Hippocampal formation (tissue), 2 donors: Measurements from ENCODE around the gene OSGIN1.
A peak's percentile ranks its signal among the peaks of the same experiment; 100 is the strongest.

Source experiments
- DNase-seq, 2 donors: peaks; one replicate each; lab custom pipeline; 2025; lab: John Stamatoyannopoulos, UW

Gene OSGIN1

DNA sequence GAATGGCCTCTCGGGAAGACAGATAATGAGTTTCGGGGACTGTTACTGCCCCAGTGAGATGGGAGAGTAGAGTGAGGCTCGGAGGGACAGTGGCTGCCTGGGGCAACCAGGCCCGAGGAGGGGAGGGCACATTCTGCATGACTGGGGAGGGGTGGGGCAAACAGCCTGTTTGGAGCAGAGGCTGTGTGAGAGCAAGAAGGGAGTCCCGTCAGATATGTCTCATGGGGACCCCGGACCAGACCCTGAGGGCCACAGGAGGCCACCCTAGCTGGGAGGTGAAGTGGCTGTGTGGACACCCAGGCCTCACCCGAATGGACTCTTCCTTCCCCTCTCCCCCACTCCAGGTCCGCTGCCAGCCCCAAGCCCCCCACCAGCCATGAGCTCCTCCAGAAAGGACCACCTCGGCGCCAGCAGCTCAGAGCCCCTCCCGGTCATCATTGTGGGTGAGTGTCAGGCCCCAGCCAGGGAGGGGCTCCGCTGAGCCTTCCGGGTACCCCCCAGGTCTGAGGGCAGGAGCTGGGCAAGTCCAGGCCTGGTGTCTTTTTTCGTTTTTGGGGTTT is 4.3 kb downstream of the OSGIN1 start:
- DNase-seq: no peak

DNA sequence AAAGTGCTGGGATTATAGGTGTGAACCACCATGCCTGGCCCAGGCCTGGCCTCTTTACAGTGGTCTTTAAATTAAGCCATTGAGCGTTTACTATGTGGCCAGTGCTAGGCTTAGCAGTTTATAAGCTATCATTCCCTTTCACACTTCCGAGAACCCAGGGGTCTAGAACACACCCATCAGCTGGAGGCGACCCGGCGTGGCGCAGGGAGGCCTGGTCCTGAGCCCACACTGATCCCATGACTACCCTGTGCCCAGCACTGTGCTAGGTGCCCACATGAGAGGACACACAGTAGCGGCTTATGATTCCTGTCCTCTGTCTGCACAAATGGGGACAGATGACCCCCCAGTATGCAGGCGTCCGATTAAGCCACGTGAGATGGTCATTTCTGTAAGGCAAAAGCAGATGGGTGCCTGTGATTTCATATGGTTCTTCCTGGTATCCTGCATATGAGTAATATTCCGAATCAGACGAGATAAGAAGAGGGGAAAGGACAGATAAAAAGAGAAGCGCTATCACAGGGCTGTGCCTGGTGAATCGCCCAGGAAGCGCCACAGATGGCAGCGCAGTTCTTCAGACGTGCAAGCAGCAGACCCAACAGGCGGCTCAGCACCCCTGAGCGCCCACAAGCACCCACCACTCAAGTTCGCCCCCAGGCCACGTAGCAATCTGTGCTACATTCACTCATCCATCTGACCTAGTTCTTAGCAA is 5.3 kb downstream of the OSGIN1 start:
- no peak for DNase-seq

DNA sequence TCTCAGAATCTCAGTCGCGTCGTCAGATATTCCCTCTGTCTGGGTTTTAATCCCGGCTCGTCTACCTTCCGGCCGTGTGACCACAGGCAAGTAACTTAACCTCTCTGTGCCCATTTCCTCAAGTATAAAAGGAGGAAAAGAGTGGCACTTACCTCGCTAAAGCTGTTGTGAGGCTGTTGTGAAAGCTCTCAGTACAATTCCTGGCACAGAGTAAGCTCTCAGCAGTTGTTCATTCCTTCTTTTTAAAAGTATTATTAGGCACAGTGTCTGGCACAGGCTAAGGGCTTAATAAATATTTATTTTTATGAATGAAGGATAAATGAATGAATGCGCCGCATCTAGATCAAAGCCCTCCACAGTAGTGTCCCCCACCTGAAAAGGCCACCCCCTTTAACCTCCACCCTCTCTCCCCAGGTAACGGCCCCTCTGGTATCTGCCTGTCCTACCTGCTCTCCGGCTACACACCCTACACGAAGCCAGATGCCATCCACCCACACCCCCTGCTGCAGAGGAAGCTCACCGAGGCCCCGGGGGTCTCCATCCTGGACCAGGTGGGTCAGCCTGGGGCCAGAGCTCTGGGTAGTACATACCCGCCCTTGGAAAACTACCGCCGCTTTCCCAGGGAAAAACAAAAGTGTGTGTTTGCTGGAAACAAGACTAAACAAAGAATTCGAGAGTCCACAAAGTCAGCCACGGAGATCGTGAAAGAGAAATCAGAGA is 6.0 kb downstream of the OSGIN1 start:
- no peak for DNase-seq

DNA sequence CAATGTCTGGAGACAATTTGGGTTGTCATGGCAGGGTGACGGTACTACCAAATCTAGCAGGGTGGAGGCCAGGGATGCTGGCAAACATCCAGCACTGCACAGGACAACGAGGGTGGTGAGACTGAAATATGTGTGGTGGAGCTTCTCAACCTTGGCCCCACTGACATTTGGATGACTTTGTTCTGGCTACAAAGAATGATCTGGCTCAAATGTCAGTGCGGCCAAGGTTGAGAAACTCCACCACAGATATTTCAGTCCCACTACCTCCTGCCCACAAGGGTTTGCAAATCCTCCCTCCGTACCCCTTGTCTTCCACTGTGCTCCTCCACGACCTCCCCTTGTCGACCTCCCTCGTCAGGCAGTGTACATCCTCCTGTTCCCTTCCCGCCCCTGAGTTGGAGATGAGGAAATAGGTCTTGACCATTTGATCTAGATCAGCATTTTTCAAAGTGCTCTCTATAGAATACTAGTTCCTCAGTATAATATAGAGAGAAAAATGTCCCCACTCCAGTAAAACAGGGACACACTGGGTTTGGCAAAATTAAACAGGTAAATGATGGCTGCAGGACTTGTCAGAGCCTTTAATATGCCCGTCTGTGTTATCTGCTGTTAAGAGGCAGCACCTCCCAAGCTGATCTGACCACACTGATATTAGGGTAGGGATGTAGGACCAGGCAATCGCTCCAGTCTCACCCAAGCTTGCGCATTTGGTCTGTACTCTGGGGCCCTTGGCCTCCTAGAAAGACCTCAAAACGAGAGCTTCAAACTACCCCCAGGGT is 6.8 kb downstream of the OSGIN1 start:
- no peak for DNase-seq

DNA sequence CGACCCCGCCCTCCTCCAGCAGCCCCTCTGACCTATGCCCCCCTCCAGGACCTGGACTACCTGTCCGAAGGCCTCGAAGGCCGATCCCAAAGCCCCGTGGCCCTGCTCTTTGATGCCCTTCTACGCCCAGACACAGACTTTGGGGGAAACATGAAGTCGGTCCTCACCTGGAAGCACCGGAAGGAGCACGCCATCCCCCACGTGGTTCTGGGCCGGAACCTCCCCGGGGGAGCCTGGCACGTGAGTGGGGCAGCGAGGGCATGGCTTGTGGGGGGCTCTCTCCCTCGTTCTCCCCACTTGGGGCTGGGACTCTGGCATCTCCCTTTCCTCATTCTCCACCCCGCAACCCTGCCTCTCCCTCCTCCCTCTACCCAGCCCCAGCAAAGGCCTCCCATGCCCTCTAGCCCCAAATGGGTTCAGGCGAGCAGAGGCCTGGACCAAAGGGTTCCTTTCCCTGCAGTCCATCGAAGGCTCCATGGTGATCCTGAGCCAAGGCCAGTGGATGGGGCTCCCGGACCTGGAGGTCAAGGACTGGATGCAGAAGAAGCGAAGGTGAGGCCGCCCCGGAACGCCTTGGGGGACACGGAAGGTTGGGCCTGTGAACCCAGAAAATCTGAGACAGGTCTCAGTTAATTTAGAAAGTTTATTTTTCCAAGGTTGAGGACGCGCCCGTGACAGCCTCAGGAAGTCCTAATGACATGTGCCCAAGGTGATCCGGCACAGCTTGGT is 7.6 kb downstream of the OSGIN1 start:
- no peak for DNase-seq

DNA sequence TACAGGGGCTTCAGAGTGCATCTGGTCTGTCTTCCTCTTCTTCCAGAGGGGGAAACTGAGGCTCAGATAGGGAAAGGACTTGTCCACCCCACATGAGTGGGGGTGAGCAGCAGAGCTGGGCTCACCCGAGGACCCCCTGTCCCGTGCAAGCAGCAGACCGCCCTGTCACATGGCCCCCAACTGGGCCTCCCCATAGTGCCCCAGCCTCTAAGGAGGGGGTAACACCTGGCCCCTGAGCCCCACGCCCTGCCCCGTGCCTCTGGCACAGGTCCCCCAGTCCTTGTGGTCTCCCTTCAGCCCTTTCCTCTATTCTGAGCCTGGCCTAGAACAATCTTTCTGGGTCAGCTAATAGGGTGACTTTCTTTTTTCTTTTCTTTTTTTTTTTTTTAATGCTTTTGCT is 8.6 kb downstream of the OSGIN1 start:
- DNase-seq: no peak

DNA sequence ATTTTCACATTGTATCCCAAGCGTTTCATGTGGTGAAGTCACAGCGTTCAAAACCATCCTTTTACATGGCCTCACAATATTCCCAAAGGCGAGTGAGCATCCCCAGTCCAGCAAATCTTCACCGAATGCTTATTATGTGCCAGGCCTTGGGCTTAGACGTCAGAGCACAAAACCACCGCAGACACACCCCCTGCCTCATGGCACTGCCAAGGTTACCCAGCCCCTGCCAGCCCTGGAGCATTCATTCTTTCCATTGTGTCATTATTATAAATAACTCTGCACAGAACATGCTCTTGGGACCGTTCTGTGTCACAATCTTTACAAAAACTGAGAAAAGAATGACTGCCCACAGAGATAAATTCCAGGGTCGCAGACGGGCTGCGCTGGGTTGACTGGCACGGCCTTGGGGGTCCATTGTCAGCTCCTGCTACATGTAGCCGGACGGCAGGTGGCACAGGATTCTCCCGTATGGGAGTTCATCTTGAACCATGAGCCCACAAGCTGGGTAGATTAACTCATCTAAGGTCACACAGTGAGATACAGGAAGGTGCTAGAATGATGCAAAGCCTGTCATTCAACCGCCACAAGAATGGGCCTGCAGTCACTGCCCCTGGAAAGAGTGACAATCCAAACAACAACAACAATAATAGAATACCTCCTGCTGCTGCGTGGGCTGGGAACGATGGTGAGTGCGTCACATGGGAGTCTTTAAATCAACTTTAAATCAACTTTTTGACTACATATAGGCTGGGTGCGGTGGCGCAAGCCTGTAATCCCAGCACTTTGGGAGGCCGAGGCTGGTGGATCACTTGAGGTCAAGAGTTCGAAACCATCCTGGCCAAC is 10.5 kb downstream of the OSGIN1 start:
- no peak for DNase-seq

DNA sequence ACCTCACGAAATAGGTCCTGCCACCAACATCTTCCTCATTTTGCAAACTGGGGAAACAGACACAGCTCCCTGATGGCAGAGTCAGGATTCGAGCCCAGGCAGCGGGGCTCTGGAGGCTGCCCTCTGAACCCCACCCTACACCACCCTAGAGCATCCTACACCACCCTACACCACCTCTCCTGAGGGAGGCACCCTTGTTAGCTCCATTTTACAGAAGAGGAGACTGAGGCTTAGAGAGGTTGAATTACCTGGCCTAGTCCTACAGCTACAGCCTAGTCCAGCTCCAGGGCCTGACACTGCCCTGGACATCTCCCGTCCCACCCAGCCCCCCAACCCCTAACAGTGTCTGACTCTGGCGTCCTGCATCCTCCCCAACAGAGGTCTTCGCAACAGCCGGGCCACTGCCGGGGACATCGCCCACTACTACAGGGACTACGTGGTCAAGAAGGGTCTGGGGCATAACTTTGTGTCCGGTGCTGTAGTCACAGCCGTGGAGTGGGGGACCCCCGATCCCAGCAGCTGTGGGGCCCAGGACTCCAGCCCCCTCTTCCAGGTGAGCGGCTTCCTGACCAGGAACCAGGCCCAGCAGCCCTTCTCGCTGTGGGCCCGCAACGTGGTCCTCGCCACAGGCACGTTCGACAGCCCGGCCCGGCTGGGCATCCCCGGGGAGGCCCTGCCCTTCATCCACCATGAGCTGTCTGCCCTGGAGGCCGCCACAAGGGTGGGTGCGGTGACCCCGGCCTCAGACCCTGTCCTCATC is 11.8 kb downstream of the OSGIN1 start:
- no peak for DNase-seq

DNA sequence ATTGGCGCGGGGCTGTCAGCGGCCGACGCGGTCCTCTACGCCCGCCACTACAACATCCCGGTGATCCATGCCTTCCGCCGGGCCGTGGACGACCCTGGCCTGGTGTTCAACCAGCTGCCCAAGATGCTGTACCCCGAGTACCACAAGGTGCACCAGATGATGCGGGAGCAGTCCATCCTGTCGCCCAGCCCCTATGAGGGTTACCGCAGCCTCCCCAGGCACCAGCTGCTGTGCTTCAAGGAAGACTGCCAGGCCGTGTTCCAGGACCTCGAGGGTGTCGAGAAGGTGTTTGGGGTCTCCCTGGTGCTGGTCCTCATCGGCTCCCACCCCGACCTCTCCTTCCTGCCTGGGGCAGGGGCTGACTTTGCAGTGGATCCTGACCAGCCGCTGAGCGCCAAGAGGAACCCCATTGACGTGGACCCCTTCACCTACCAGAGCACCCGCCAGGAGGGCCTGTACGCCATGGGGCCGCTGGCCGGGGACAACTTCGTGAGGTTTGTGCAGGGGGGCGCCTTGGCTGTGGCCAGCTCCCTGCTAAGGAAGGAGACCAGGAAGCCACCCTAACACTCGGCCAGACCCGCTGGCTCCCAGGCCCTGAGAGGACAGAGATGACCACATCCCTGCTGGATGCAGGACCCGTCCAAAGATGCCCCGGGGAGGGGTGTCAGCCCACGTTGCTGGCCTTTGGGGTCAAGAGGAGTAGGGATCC is 12.6 kb downstream of the OSGIN1 start:
- DNase-seq: no peak

DNA sequence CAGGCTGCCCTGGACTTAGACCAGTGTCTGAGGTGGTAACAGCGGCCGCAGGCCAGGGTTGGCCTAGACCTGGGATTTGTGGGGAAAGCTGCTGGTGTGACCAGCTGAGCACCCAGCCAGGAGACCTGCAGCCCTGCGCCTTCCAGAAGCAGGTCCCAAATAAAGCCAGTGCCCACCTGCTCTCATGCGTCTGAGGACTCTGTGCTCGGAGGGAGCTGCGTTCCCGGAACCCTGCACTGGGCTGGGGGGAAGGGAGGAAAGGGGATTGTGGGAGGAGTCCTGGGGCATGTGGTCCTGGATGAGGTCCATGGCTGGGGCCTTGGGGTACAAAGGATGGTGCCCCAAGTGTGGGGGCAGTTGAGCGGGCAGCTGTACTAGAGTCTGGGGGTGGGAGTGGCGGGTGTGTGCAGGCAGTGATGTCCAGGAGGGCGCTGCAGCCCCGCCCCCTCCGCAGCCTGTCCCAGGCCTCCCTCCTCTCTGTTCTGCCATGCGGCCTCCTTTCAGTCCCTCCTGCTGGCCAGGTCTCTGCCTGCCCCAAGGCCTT is 13.2 kb downstream of the OSGIN1 start:
- DNase-seq: no peak

DNA sequence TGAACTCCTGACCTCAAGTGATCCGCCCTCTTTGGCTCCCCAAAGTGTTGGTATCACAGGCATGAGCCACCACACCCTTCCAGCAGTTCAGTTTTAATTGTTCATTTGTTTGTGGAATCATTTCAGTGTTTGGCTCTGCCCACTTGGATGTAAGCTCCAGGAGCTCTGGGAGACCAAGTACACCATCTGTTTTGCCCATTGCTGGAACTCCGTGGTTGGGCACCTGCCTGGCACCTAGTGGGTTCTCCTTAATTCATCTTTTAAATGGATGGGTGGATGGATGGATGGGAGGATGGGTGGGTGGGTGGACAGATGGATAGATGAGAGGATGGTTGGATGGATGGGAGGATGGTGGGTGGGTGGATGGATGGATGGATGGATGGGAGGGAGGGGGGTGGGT is 14.1 kb downstream of the OSGIN1 start:
- no peak for DNase-seq

DNA sequence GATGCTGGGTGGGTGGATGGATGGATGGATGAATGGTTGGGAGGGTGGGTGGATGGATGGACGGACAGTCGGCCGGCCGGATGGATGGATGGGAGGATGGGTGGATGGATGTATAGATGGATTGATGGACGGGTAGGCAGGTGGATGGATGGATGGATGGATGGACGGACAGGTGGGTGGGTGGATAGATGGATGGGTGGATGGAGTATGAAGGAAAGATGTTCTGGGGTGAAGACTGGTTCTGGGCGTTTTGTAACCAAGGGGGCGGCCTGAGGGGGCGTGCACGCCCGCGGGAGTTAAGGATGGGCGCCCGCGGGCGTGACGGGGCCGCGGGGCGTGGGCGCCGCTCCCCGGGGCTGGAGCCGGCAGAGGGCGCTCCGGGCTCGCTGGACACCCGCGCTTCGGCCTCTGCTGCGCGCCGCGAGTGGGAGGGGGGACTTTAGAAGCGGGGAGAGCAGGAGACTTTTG is 14.8 kb downstream of the OSGIN1 start, which contains the start of gene NECAB2:
Gene NECAB2 (plus strand): TSS at position 407 of the 468 bp plus-strand sequence. CDS start 405 bp downstream, outside the sequence.
- DNase-seq: peak in 1 of 2 donors; percentile 29

DNA sequence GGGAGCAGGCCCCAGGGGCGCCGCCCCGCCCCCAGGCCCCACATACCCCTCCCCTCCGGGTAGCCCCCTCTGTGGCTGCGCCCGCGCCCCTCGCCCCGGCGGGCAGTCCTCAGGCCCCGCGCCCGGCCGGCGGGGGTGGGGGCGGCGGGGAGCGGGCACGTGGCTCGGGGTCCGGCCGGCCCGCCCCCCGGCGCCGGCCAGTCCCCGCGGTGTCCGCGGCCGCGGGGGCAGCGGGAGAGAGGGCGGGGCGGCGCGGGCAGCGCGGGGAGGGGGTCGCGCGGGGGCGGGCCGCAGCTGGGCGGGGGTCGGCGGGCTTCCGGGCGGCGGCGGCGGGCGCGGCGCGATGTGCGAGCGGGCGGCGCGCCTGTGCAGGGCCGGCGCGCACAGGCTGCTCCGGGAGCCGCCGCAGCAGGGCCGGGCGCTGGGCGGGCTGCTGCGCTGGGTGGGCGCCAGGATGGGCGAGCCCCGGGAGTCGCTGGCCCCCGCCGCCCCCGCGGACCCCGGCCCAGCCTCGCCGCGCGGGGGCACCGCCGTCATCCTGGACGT is 15.3 kb downstream of the OSGIN1 start:
- no peak for DNase-seq

DNA sequence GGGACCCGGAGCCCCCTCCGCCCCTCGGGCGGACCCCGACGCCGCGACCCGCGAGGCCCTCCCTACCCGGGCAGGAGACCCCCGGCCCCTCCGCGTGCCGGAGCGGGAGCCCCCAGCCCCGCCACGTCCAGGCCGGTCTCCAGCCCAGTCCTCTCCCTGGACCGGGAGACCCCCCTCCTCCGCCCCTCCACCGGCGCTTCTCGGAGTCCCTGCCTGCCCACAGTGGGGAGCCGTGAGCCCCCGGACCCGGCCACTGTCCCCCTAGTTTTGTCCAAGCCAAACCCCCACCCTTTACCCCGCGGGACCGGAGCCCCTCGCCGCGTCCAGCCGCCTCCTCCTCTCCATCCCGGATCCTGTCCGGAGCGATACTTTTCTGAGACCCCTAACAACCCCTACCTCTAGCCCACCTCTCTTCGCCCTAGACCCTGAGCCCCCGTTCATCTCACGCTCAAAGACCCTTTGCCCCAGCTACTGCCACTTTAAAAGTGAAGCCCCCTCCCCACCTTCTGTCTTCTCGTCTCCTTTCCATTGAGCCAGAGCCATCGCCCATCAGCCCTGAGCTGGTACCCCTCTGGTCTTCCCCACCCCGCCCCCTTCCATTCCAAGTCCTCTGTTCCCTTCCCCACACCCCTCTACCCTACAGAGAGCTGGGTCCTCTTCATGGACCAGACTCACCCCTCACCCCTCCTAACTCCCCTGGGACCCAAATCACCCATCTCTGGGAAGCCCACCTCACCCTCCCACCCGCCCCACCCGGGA is 16.0 kb downstream of the OSGIN1 start:
- DNase-seq: no peak

DNA sequence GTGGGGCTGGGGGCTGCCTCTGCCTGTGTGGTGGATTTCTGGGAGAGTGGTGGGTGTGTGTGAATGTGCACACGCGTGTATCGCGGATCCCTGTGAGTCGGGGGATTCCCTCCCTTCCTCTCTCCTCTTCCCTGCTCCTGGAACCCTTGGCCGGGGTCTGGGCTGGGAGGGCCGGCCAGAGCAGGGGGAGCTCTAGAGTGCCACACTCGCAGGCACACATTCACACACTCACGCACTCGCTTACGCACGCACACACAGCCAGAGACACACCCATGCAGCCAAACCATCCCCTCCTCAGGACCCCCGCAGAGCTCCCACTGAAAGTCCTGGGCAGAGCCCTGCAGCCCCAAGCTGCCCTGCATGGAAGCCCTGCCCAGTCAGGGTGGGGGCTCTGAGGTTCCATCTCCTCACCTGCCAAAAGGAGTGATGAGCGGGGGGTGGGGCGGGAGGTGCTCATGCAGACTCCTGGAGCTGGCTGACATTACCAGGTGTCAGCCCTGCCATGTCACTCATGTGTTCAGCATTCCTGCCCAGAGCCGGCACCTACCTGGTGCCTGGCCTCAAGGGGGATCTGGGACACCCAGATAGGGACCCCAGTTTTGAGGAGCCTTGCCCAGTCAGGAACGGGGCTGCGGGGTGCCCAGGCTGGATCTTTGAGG is 16.9 kb downstream of the OSGIN1 start:
- DNase-seq: no peak

DNA sequence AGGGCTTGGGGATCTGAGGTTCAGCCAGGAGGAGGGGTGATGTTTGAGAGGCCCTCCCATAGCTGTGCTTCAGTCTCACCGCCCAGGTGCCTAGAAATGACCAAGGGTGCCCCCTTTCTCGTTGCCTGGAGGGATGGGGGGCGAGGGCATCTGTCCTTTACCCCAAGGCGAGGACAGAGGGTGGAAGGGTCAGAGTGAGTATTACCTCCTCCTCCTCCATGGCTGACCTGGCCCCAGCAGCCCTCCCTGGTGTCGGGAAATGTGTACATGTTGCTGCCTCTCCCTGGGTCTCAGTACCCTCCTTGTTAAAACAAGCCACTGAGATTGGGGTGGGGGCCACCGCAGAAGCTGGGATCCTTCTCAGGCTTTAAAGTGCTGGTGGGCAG is 17.4 kb downstream of the OSGIN1 start:
- DNase-seq: no peak
